Central memory CD8-positive, alpha-beta T cell (primary cell): Measurements from ENCODE around the gene BDH1.
"Not testable (repeated sequence)": the region's sequence is repeated elsewhere in the genome, so short reads cannot be mapped to it uniquely, and the experiment has no call there.

Source experiments
- ATAC-seq: fragments of 150-1000 bp; cut with Tn5 transposase; replicated peaks from 2 replicates; pipeline ENCODE4 v1.10.0; 2022; ENCODE audit warnings: mild to moderate bottlenecking, moderate FRiP score, moderate number of reproducible peaks; ENCODE audit not compliant: poor library complexity, severe bottlenecking; ENCODE audit errors: extremely low read depth
- DNase-seq, 2 donors: peaks; one replicate each; pipeline ENCODE4 v3.0.0; 2021; ENCODE audit warnings: low spot score in 2 of 2
- H3K27ac Mint-ChIP-seq: one replicate; pipeline ENCODE4 v1.8.0; 2022; ENCODE audit warnings: low read depth, mild to moderate bottlenecking, moderate library complexity, mixed read lengths
- H3K27me3 Mint-ChIP-seq: one replicate; pipeline ENCODE4 v1.8.0; 2022; ENCODE audit warnings: mixed read lengths
- H3K36me3 Mint-ChIP-seq: one replicate; pipeline ENCODE4 v1.8.0; 2022; ENCODE audit warnings: mild to moderate bottlenecking, moderate library complexity, mixed read lengths; ENCODE audit not compliant: insufficient read depth
- H3K4me1 Mint-ChIP-seq: one replicate; pipeline ENCODE4 v1.8.0; 2022; ENCODE audit warnings: mixed read lengths
- H3K4me3 Mint-ChIP-seq: one replicate; pipeline ENCODE4 v1.8.0; 2022; ENCODE audit warnings: mild to moderate bottlenecking, moderate library complexity, mixed read lengths
- H3K9me3 Mint-ChIP-seq: one replicate; pipeline ENCODE4 v1.8.0; 2022; ENCODE audit warnings: mixed read lengths

BDH1 gene

GRCh38 chr3:197591816-197592215 is 36.0 kb upstream of the BDH1 start:
- Mint-ChIP-seq H3K9me3 (no peaks in the 10 kb centered on the region), H3K27ac (no peak overlapping the region), H3K4me1 (peaks cover 6% of the 10 kb centered on the region), H3K4me3 (no peak overlapping the region), H3K36me3 (no peaks in the 10 kb centered on the region), H3K27me3 (peaks cover 28% of the 10 kb centered on the region)
- no peak for ATAC-seq
- DNase-seq, result no peak

GRCh38 chr3:197590313-197590962 is 34.7 kb upstream of the BDH1 start:
- peaks cover 6% of the 10 kb centered on the region for H3K4me1 Mint-ChIP-seq
- H3K36me3 Mint-ChIP-seq, result no peaks in the 10 kb centered on the region
- DNase-seq, result no peak
- no peak overlapping the region for H3K4me3 Mint-ChIP-seq
- H3K27me3 Mint-ChIP-seq, result peaks cover 23% of the 10 kb centered on the region
- no peak overlapping the region for H3K27ac Mint-ChIP-seq
- H3K9me3 Mint-ChIP-seq, result no peaks in the 10 kb centered on the region
- ATAC-seq, result no peak

- Mint-ChIP-seq H3K36me3 (no peaks in the 10 kb centered on the region), H3K4me3 (no peak overlapping the region), H3K4me1 (peaks cover 6% of the 10 kb centered on the region), H3K27ac (no peak overlapping the region), H3K27me3 (peaks cover 25% of the 10 kb centered on the region), H3K9me3 (no peaks in the 10 kb centered on the region)
- DNase-seq (no peak), ATAC-seq (no peak)
Measured at GRCh38 chr3:197589545-197589944, 33.8 kb upstream of the BDH1 start.

- not testable (repeated sequence) for H3K4me3 Mint-ChIP-seq, DNase-seq, H3K4me1 Mint-ChIP-seq, H3K36me3 Mint-ChIP-seq, ATAC-seq, H3K27ac Mint-ChIP-seq, H3K9me3 Mint-ChIP-seq
- H3K27me3 Mint-ChIP-seq, result peaks cover 14% of the 10 kb centered on the region
Measured at GRCh38 chr3:197586768-197587167, 31.0 kb upstream of the BDH1 start.

GRCh38 chr3:197586181-197586580 is 30.4 kb upstream of the BDH1 start:
- Mint-ChIP-seq H3K27ac (no peak overlapping the region), H3K4me1 (no peaks in the 10 kb centered on the region)

GRCh38 chr3:197584733-197585132 is 29.0 kb upstream of the BDH1 start:
- Mint-ChIP-seq H3K36me3 (no peaks in the 10 kb centered on the region), H3K27ac (no peak overlapping the region), H3K27me3 (peaks cover 9% of the 10 kb centered on the region), H3K4me3 (no peak overlapping the region), H3K4me1 (no peaks in the 10 kb centered on the region), H3K9me3 (no peaks in the 10 kb centered on the region)
- no peak for DNase-seq
- ATAC-seq, result no peak

More at GRCh38 chr3:197586181-197586580, 30.4 kb upstream of the BDH1 start:
- Mint-ChIP-seq H3K36me3 (no peaks in the 10 kb centered on the region), H3K9me3 (no peaks in the 10 kb centered on the region), H3K4me3 (no peak overlapping the region), H3K27me3 (peaks cover 9% of the 10 kb centered on the region)
- no peak for ATAC-seq
- DNase-seq, result no peak

- Mint-ChIP-seq H3K4me3 (no peak overlapping the region), H3K36me3 (no peaks in the 10 kb centered on the region), H3K27me3 (peaks cover 10% of the 10 kb centered on the region), H3K9me3 (no peaks in the 10 kb centered on the region), H3K27ac (no peak overlapping the region), H3K4me1 (no peaks in the 10 kb centered on the region)
- DNase-seq (no peak), ATAC-seq (no peak)
Measured at GRCh38 chr3:197583371-197583770, 27.6 kb upstream of the BDH1 start.

- ATAC-seq, result no peak
- no peak overlapping the region for H3K4me3 Mint-ChIP-seq
- H3K36me3 Mint-ChIP-seq, result no peaks in the 10 kb centered on the region
- H3K4me1 Mint-ChIP-seq, result no peaks in the 10 kb centered on the region
- no peaks in the 10 kb centered on the region for H3K9me3 Mint-ChIP-seq
- H3K27me3 Mint-ChIP-seq, result peaks cover 30% of the 10 kb centered on the region
- no peak for DNase-seq
- no peak overlapping the region for H3K27ac Mint-ChIP-seq
Measured at GRCh38 chr3:197580253-197580691, 24.5 kb upstream of the BDH1 start.

- H3K36me3 Mint-ChIP-seq, result no peaks in the 10 kb centered on the region
- H3K27ac Mint-ChIP-seq, result no peak overlapping the region
- H3K27me3 Mint-ChIP-seq, result peaks cover 34% of the 10 kb centered on the region
- no peaks in the 10 kb centered on the region for H3K9me3 Mint-ChIP-seq
- DNase-seq, result no peak
- H3K4me1 Mint-ChIP-seq, result no peaks in the 10 kb centered on the region
- ATAC-seq, result no peak
- no peak overlapping the region for H3K4me3 Mint-ChIP-seq
Measured at GRCh38 chr3:197578376-197578775, 22.6 kb upstream of the BDH1 start.

- no peak overlapping the region for H3K27ac Mint-ChIP-seq
- H3K4me3 Mint-ChIP-seq, result no peak overlapping the region
- no peak for DNase-seq
- H3K9me3 Mint-ChIP-seq, result no peaks in the 10 kb centered on the region
- ATAC-seq, result no peak
- H3K27me3 Mint-ChIP-seq, result peaks cover 41% of the 10 kb centered on the region
- H3K4me1 Mint-ChIP-seq, result no peaks in the 10 kb centered on the region
- H3K36me3 Mint-ChIP-seq, result no peaks in the 10 kb centered on the region
Measured at GRCh38 chr3:197577366-197578074, 21.8 kb upstream of the BDH1 start.

- ATAC-seq (no peak), DNase-seq (no peak)
- Mint-ChIP-seq H3K36me3 (no peaks in the 10 kb centered on the region), H3K4me1 (no peaks in the 10 kb centered on the region), H3K9me3 (no peaks in the 10 kb centered on the region), H3K27ac (no peak overlapping the region), H3K4me3 (no peak overlapping the region), H3K27me3 (peaks cover 41% of the 10 kb centered on the region)
Measured at GRCh38 chr3:197576838-197577237, 21.1 kb upstream of the BDH1 start.

GRCh38 chr3:197575362-197575761 is 19.6 kb upstream of the BDH1 start:
- H3K4me3 Mint-ChIP-seq, result no peak overlapping the region
- peaks cover 42% of the 10 kb centered on the region for H3K27me3 Mint-ChIP-seq
- ATAC-seq, result no peak

GRCh38 chr3:197574396-197574991 is 18.7 kb upstream of the BDH1 start:
- H3K9me3 Mint-ChIP-seq, H3K36me3 Mint-ChIP-seq, DNase-seq, ATAC-seq, H3K4me1 Mint-ChIP-seq, H3K27ac Mint-ChIP-seq, H3K4me3 Mint-ChIP-seq: not testable (repeated sequence)
- H3K27me3 Mint-ChIP-seq, result peaks cover 51% of the 10 kb centered on the region

More at GRCh38 chr3:197575362-197575761, 19.6 kb upstream of the BDH1 start:
- Mint-ChIP-seq H3K27ac (no peak overlapping the region), H3K4me1 (no peaks in the 10 kb centered on the region), H3K9me3 (no peaks in the 10 kb centered on the region), H3K36me3 (no peaks in the 10 kb centered on the region)
- no peak for DNase-seq
